Osteocyte (in vitro differentiated cells): ENCODE data around the gene KRT82. TPM values are rescaled to one million over a fixed set of nuclear protein-coding genes. Genes with fewer than 3 reads are reported as not detected.

Experiments
- DNase-seq: peaks from one replicate; pipeline ENCODE4 v3.0.0; 2021; ENCODE audit warnings: mixed read lengths; ENCODE audit not compliant: unreplicated experiment; ENCODE audit errors: extremely low spot score
- H3K27ac Mint-ChIP-seq: one replicate; pipeline ENCODE4 v1.8.0; 2021; ENCODE audit warnings: mild to moderate bottlenecking, mixed read lengths; ENCODE audit not compliant: unreplicated experiment
- H3K27me3 Mint-ChIP-seq: one replicate; pipeline ENCODE4 v1.8.0; 2021; ENCODE audit warnings: mixed read lengths; ENCODE audit not compliant: unreplicated experiment
- H3K36me3 Mint-ChIP-seq: one replicate; pipeline ENCODE4 v1.8.0; 2021; ENCODE audit warnings: mixed read lengths; ENCODE audit not compliant: unreplicated experiment
- H3K4me1 Mint-ChIP-seq: one replicate; pipeline ENCODE4 v1.8.0; 2021; ENCODE audit warnings: mixed read lengths; ENCODE audit not compliant: unreplicated experiment
- H3K4me3 Mint-ChIP-seq: one replicate; pipeline ENCODE4 v1.8.0; 2021; ENCODE audit warnings: mild to moderate bottlenecking, moderate library complexity, mixed read lengths; ENCODE audit not compliant: unreplicated experiment
- H3K9me3 Mint-ChIP-seq: one replicate; pipeline ENCODE4 v1.8.0; 2021; ENCODE audit warnings: mixed read lengths; ENCODE audit not compliant: unreplicated experiment
- CTCF ChIP-seq: fragments of 200-600 bp; sonication (generic); IDR thresholded peaks from 2 replicates; pipeline ENCODE4 v1.5.0; 2021; ENCODE audit warnings: antibody characterized with exemption, mild to moderate bottlenecking, moderate library complexity
- total RNA-seq: library from RNA; stranded (reverse); gene quantifications from 2 replicates; pipeline ENCODE4 v1.2.1, GENCODE V29; 2021

Gene KRT82
- total RNA-seq, 1 donor from 2014 or later, result not detected

GRCh38 chr12:52401526-52401925 lies 4.6 kb downstream of the KRT82 start:
- Mint-ChIP-seq H3K9me3 (no peaks in the 10 kb centered on the region), H3K4me3 (no peak overlapping the region), H3K36me3 (no peaks in the 10 kb centered on the region), H3K27ac (no peak overlapping the region), H3K4me1 (no peaks in the 10 kb centered on the region), H3K27me3 (peaks cover 46% of the 10 kb centered on the region)
- no peak for DNase-seq
- no peak for TF ChIP-seq CTCF

- no peaks in the 10 kb centered on the region for H3K36me3 Mint-ChIP-seq
These were observed 5.2 kb downstream of the KRT82 start for GRCh38 chr12:52400906-52401305.

GRCh38 chr12:52399756-52400155 lies 6.4 kb downstream of the KRT82 start:
- H3K27ac Mint-ChIP-seq, result no peak overlapping the region
- no peaks in the 10 kb centered on the region for H3K9me3 Mint-ChIP-seq
- H3K4me1 Mint-ChIP-seq, result no peaks in the 10 kb centered on the region
- TF ChIP-seq CTCF, result no peak
- no peak overlapping the region for H3K4me3 Mint-ChIP-seq
- peaks cover 54% of the 10 kb centered on the region for H3K27me3 Mint-ChIP-seq
- no peaks in the 10 kb centered on the region for H3K36me3 Mint-ChIP-seq
- no peak for DNase-seq

More at GRCh38 chr12:52400906-52401305, 5.2 kb downstream of the KRT82 start:
- Mint-ChIP-seq H3K4me1 (no peaks in the 10 kb centered on the region), H3K9me3 (no peaks in the 10 kb centered on the region), H3K27me3 (peaks cover 52% of the 10 kb centered on the region), H3K4me3 (no peak overlapping the region), H3K27ac (no peak overlapping the region)
- DNase-seq, result no peak
- TF ChIP-seq CTCF, result no peak

- no peaks in the 10 kb centered on the region for H3K36me3 Mint-ChIP-seq
- no peaks in the 10 kb centered on the region for H3K9me3 Mint-ChIP-seq
- no peaks in the 10 kb centered on the region for H3K4me1 Mint-ChIP-seq
- DNase-seq, result no peak
- H3K4me3 Mint-ChIP-seq, result no peak overlapping the region
- no peak overlapping the region for H3K27ac Mint-ChIP-seq
- peaks cover 61% of the 10 kb centered on the region for H3K27me3 Mint-ChIP-seq
- no peak for TF ChIP-seq CTCF
These were observed 8.0 kb downstream of the KRT82 start for GRCh38 chr12:52398176-52398575.

GRCh38 chr12:52396656-52397055 lies 9.5 kb downstream of the KRT82 start:
- Mint-ChIP-seq H3K9me3 (no peaks in the 10 kb centered on the region), H3K36me3 (no peaks in the 10 kb centered on the region), H3K4me3 (no peak overlapping the region), H3K4me1 (no peaks in the 10 kb centered on the region), H3K27ac (no peak overlapping the region), H3K27me3 (peaks cover 49% of the 10 kb centered on the region)
- no peak for DNase-seq
- no peak for TF ChIP-seq CTCF
